GM18511 (cell line): ENCODE results near the gene NSG2.
"Not testable (repeated sequence)": the region's sequence is repeated elsewhere in the genome, so short reads cannot be mapped to it uniquely, and the experiment has no call there.

Experiments
- ATAC-seq: cut with Tn5 transposase; IDR thresholded peaks from one replicate; pipeline ENCODE4 v1.9.1; 2021; ENCODE audit warnings: mild to moderate bottlenecking, moderate library complexity; ENCODE audit not compliant: unreplicated experiment

Gene NSG2

DNA sequence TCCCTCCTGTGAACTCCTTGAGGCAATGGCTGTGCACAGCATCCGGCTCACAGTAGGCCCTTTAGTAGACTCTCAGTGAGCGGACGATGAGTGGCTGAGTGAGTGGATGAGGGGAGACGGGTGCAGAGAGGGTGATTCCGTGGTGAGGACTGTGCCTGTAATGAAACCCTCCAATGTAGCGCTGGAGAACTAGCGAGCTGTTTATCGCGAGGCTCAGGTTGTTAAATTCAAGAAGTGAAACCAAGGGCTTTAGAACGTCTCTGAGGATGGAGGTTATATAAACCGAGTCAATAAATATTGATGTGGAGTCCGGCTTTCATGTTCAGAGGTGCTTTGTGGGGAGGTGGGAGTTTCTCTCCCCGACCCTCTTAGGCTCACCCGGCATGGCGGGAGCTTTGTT is 53.2 kb downstream of the NSG2 start:
- ATAC-seq = no peak

DNA sequence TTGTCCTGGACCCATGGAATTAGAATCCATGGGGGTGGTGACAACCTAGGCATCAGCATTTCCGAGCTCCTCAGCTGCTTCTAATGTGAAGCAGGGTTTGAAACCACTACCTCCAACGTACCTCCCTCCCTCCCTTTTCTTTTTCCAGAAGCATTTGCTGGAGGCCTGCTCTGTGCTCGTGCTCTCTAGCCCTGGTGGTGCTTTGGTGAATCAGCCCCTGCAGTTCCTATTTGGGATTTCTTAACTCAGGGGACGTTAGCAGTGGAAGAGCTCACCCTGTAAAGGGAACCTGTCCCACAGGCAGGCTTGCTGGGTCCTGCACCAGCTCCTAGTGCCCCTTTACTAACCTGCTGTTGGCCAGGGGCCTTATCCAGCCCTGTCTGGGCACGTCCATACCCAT is 55.0 kb downstream of the NSG2 start:
- ATAC-seq = no peak

GRCh38 chr5:174101195-174101730 is 55.8 kb downstream of the NSG2 start:
- no peak for ATAC-seq

- ATAC-seq = not testable (repeated sequence)
Measured at GRCh38 chr5:174102574-174102973, 57.1 kb downstream of the NSG2 start.

GRCh38 chr5:174106997-174107655 is 61.6 kb downstream of the NSG2 start:
- ATAC-seq = no peak

DNA sequence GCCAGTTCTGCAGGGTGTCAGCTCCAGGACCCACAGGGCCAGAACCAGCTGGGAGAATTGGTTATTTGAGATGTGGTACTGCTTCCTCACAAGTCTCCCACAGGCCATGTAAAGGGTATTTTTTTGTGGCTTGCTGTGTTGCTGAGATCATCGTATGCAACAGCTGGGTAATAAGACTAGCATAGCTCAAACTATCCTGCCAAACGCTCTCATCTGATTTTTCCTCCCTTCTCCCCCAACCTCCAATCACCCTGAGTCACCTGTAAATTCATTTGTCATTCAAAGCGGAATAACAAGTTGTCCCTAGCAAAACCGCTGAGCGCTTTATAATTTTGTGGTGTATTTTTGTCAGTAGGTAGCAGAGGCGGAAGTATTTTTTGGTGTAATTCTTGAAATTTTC is 63.2 kb downstream of the NSG2 start:
- ATAC-seq = no peak

DNA sequence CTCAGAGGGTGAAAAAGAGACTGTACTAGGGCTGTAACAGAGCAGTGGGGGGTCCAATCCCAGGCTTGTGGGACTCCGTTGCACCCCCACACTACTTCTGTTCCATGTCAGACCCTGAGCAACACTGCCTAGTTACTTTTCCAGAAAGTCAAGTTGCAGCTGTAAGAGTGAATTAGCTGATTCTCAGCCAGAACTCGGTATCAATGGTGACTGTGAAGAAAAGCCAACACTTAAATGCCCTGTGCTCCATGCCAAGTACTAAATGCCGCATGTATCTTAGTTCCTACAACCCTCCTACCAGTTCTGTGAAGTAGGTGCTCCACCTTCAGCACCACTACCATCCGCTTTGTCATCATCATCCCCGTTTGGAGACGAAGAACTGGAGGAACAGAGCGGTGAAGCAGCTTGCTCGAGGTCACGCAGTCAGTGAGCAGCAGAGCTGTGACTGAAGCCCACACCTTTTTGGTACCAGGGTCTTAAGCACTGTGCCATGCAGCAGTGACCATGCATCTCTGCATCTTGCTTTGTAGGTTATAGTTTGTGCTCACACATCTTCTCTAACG is 64.3 kb downstream of the NSG2 start:
- no peak for ATAC-seq

DNA sequence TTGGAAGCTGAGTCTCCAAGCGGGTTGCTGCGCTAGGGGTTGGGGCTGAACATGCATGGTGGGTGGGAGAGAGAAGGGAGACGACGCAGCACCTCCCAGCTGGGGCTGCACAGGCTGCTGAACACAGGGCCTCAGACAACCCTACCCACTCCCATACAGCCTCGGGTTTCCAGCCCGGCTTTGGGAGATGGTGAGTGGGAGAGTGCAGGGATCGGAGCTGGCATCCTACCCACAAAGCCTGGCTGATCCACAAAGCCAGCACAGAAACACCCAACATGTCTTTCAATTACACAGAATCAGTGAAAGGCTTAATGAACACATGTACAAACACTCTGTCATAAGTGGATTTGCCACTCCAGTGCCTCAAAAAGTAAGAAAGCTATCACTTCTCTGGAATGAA is 64.8 kb downstream of the NSG2 start:
- no peak for ATAC-seq

DNA sequence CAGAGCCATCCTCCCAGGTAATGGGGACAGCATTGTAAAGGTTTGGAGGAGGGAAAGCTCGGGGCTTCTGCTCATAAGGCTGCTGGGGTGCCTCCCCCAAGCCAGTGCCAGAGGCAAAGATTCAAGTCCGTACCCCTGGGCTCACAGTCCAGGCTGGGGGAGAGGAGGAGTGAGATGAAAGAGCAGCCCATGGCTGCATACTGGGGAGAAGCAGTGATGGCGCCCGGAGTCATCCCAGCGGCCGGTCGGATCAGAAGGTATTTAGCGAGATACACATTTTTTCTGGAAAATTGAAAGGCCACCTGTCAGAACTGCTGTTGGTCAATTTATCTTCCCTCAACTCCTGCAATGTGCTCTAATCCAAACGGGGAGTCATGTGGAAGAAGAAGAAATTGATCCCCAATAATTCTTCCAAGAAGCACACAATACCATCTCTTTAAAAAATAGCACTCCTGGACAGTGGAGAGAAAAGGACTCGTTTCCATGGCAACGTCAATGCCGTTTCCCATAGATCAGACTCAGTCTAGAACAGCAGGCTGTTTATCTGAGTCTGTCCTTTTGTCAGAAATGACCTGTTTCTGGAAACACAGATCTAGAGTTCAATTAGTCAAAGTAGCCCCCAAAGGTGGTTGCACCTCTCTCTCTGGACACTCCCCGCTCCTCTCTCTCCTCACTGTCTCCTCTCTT is 65.9 kb downstream of the NSG2 start:
- no peak for ATAC-seq

- ATAC-seq = no peak
Measured at GRCh38 chr5:174115226-174115625, 69.7 kb downstream of the NSG2 start.

DNA sequence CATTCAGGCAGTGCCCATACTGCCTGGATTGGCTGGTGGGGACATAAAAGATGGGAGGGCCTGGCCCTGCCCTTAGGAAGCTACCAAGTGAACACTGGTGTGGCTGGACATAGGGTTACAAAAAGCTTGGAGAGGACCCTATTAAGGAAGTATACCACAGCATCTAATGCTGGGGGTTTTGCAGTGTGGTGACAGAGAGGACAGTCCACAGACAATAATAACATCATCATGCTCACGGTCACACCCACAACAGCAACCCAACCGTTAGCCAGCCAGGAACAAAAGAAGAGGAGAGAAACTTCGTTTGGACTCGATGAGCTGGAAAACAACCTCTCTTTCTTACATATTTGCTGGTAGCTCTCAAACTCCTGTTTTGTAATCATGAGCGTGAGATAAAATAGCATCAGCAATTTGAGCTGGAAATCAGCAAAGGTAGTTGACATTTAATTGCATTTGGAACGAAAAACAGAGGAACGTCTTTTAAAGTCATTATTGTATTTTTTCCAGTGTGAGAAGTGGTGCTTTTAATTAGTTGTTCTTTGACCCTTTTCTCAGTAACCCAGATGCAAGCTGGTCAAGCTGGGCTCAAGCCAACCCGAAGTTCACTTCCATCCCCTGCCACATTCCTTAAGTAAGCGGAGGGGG is 73.4 kb downstream of the NSG2 start:
- ATAC-seq = no peak

DNA sequence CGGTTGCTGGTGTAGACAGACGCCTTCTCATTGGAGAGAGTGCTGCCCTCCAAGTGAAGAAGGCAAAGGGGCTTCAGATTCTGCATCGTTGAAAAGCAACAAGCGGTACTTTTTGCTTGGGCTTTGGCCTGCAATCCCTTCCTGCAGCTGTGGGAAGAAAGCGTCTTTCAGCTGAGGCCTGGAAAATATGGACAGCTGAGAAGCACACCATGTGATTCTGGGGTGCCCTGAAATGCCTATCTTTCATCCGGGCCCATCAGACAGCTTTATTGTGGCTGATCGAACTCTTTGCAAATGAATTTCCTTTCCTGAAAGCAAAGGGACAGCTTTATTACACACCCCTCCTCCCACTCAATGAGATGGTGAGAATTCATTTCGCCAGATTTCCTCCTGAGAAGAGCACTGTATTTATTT is 74.0 kb downstream of the NSG2 start:
- ATAC-seq = no peak

DNA sequence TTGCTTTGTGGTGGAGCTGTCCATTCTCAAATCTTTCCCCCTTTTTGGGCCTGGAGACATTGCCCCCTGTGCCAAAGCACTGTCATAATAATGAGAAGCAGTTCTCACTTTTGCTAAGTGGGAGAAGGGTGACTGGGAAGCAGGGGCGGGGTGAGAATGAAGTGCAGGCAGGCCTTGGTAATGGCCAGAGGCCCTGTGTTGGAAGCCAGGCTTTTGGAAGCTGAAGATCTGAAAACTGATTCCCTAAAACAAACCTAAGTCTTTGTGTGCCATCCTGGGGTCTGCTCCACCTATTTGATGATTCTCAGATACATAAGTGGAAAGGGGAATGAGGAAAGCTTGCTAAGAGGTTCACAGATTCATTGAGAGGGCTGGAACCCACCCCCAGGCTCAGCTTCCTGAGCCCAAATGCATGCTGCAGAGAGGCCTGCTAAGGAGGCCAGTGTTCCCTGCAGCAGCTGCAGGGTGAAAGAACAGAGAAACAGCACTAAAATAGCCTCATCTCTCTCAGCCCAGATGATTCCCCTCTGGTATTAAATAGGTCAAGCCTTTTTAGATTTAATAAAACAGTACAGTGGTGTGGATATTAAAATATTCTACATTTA is 75.0 kb downstream of the NSG2 start:
- ATAC-seq = no peak

DNA sequence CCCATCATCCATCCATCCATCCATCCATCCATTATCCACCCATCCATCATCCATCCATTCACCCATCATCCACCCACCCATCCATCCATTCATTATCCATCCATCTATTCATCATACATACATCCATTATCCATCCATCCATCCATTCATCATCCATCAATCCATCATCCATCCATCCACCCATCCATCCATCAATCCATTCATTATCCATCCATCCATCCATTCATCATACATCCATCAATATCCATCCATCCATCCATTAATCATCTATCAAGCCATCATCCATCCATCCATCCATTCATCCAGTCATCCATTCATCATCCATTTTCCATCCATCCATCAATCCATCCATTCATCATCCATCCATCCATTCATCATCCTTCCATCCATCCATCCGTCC is 89.0 kb downstream of the NSG2 start:
- ATAC-seq = no peak

GRCh38 chr5:174139623-174140022 is 94.1 kb downstream of the NSG2 start:
- no peak for ATAC-seq

DNA sequence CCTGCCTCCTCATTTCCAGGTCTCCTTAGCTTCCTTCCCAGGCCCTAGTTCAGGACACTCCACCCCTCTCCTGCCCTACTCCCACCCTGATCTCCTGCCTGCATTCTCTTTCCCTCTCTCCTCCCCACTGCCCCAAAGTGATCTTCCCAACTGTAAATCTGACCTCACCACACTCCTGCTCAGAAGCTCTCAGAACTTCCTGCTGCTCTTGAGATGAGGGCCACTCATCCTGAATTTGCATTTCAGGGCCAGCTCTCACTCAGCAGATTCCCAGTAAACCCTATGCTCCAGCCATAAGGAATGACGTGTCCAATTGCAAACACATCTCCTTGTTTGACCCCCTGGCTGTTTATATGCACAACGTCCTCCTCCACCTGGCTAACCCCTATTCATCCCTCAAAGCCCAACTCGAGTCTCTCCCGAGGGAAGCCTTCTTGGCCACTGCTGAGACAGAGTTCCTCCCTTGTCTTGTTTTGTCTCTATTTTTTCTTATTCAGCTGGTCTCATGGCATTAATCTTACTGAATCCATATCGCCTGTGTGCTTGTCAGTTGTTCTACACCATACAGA is 95.0 kb downstream of the NSG2 start:
- no peak for ATAC-seq

GRCh38 chr5:174141398-174141797 is 95.9 kb downstream of the NSG2 start:
- no peak for ATAC-seq

DNA sequence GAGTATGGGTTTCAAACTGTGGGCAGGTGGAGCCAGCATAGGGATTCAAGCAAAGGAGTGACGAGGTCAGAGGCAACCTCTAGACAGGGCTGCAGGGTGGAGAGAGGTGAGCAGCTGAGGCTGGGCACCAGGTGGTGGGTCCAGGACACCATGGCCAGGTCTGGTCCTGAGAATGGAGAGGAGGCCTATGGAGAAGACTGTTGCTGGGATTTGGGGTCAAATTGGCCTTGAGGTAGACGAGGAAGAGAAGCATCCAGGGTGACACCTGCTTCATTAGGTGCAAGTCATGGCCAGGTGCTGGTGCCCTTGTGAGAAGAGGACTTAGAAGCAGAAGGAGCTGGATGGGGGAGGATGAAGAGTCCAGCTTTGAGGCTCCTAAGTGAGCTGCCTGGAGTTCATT is 99.6 kb downstream of the NSG2 start:
- no peak for ATAC-seq

- no peak for ATAC-seq
Measured at GRCh38 chr5:174145821-174146220, 100.3 kb downstream of the NSG2 start.

GRCh38 chr5:174146556-174146955 is 101.0 kb downstream of the NSG2 start:
- ATAC-seq = no peak

- not testable (repeated sequence) for ATAC-seq
Measured at GRCh38 chr5:174147012-174147411, 101.5 kb downstream of the NSG2 start.
